PFSK-1 (cell line): ENCODE results near the gene PLA2G4E.

Experiments used
- FOXP2 ChIP-seq: optimal IDR thresholded peaks from 2 replicates; pipeline ENCODE3; 2011; ENCODE audit warnings: borderline replicate concordance, control low read depth, inconsistent platforms; ENCODE audit not compliant: insufficient read depth; ENCODE audit errors: extremely low read length, extremely low read depth
- POLR2AphosphoS5 ChIP-seq: IDR thresholded peaks from 2 replicates; pipeline ENCODE4 v1.6.1; 2012; ENCODE audit warnings: low read depth, mild to moderate bottlenecking, control low read depth, low read length, moderate library complexity
- REST ChIP-seq, 2 experiments: IDR thresholded peaks; 2 replicates each; pipeline versions ENCODE4 v1.6.1 to v1.8.0; 2011 to 2012; ENCODE audit warnings: low read depth in 2 of 2, low read length in 2 of 2, control low read depth in 1 of 2, inconsistent platforms in 1 of 2, mild to moderate bottlenecking in 1 of 2, moderate library complexity in 1 of 2; ENCODE audit not compliant: insufficient read depth in 1 of 2
- SIN3A ChIP-seq: IDR thresholded peaks from 2 replicates; pipeline ENCODE4 v1.6.1; 2012; ENCODE audit warnings: mild to moderate bottlenecking, low read length, moderate library complexity, borderline replicate concordance; ENCODE audit not compliant: insufficient read depth
- TAF1 ChIP-seq: IDR thresholded peaks from 2 replicates; pipeline ENCODE4 v1.6.1; 2012; ENCODE audit warnings: low read length, control low read depth, borderline replicate concordance; ENCODE audit not compliant: insufficient read depth

The PLA2G4E gene

GRCh38 chr15:41987925-41988275 lies 32.9 kb downstream of the PLA2G4E start:
- no peak for TF ChIP-seq SIN3A
- TF ChIP-seq REST (IDR thresholded peaks at IDR 0.05; ENCODE audit: insufficient read depth in 1 of 2, low read depth in 2 of 2, low read length in 2 of 2), result no peak

GRCh38 chr15:41987246-41987924 lies 33.5 kb downstream of the PLA2G4E start:
- TF ChIP-seq SIN3A (no peak), POLR2AphosphoS5 (no peak), TAF1 (no peak), REST (IDR thresholded peaks at IDR 0.05; ENCODE audit: insufficient read depth in 1 of 2, low read depth in 2 of 2, low read length in 2 of 2) (no peak), FOXP2 (no peak)

- TF ChIP-seq TAF1, result no peak
- TF ChIP-seq POLR2AphosphoS5, result no peak
These were observed 35.3 kb downstream of the PLA2G4E start for GRCh38 chr15:41985236-41986160.

- TF ChIP-seq TAF1 (no peak), SIN3A (no peak), REST (IDR thresholded peaks at IDR 0.05; ENCODE audit: insufficient read depth in 1 of 2, low read depth in 2 of 2, low read length in 2 of 2) (no peak), POLR2AphosphoS5 (no peak)
These were observed 36.2 kb downstream of the PLA2G4E start for GRCh38 chr15:41984622-41985021.

- TF ChIP-seq SIN3A (no peak), POLR2AphosphoS5 (no peak), TAF1 (no peak), FOXP2 (no peak), REST (IDR thresholded peaks at IDR 0.05; ENCODE audit: insufficient read depth in 1 of 2, low read depth in 2 of 2, low read length in 2 of 2) (no peak)
These were observed 36.9 kb downstream of the PLA2G4E start for GRCh38 chr15:41983621-41984571.
